B cell (primary cell): ENCODE data around the gene UBAC2. TPM values are rescaled to one million over a fixed set of nuclear protein-coding genes. Genes with fewer than 3 reads are reported as not detected.
A peak's percentile ranks its signal among the peaks of the same experiment; 100 is the strongest.

Experiments
- ATAC-seq: fragments of 200-7000 bp; cut with Tn5 transposase; one replicate; pipeline ENCODE4 v1.10.0; 2021; ENCODE audit warnings: low read depth, mild to moderate bottlenecking, moderate number of reproducible peaks, moderate library complexity
- CTCF ChIA-PET: fragments of 350-600 bp; sonication (Branson Sonifier 250); formaldehyde crosslinking; loops from one replicate; lab custom pipeline; 2021; ENCODE audit warnings: antibody characterized with exemption, inconsistent platforms; lab: Charles Lee
- POLR2A ChIA-PET: fragments of 350-600 bp; sonication (Branson Sonifier 250); formaldehyde crosslinking; loops from one replicate; lab custom pipeline; 2021; ENCODE audit warnings: antibody characterized with exemption; lab: Charles Lee
- DNase-seq: peaks from one replicate; pipeline ENCODE4 v3.0.0; 2013
- H2AFZ ChIP-seq: 2 replicates; pipeline ENCODE4 v1.6.1; 2012; ENCODE audit warnings: mild to moderate bottlenecking, low read depth, low read length; ENCODE audit not compliant: insufficient read depth, poor library complexity, severe bottlenecking
- H3K27ac ChIP-seq, 2 donors: 1 replicate in 1 of 2; 2 replicates in 1 of 2; pipeline ENCODE4 v1.5.1; 2012 to 2013; ENCODE audit warnings: low read length in 2 of 2, mild to moderate bottlenecking in 2 of 2, moderate library complexity in 1 of 2
- H3K27me3 ChIP-seq, 4 experiments: fragments of 200-600 bp in 1 of 4; sonication (generic) in 1 of 4; replicated peaks in 1 of 4; 1 replicate in 2 of 4; 2 replicates in 2 of 4; pipeline versions ENCODE4 v1.6.1 to v1.7.0; 2013 to 2016; ENCODE audit warnings: low read length in 3 of 4, mild to moderate bottlenecking in 2 of 4, mixed read lengths in 1 of 4, moderate library complexity in 1 of 4; ENCODE audit not compliant: insufficient read depth in 4 of 4, control insufficient read depth in 3 of 4; ENCODE audit errors: control extremely low read depth in 1 of 4
- H3K36me3 ChIP-seq, 2 experiments: replicated peaks in 1 of 2; 1 replicate in 1 of 2; 2 replicates in 1 of 2; pipeline versions ENCODE4 v1.6.1 to v1.7.1; 2013; ENCODE audit warnings: low read length in 1 of 2; ENCODE audit not compliant: insufficient read depth in 2 of 2, control insufficient read depth in 1 of 2; ENCODE audit errors: control extremely low read depth in 1 of 2, extremely low read depth in 1 of 2
- H3K4me1 ChIP-seq, 2 donors: fragments of 200-600 bp in 1 of 2; sonication (generic) in 1 of 2; 1 replicate in 1 of 2; 2 replicates in 1 of 2; pipeline versions ENCODE4 v1.5.1 to v1.6.1; 2013 to 2017; ENCODE audit warnings: low read length in 2 of 2; ENCODE audit not compliant: control insufficient read depth in 2 of 2, insufficient read depth in 2 of 2
- H3K4me2 ChIP-seq: replicated peaks from 2 replicates; pipeline ENCODE3; 2012; ENCODE audit warnings: mild to moderate bottlenecking, low read depth, low read length; ENCODE audit not compliant: poor library complexity, severe bottlenecking
- H3K4me3 ChIP-seq, 5 experiments: fragments of 200-600 bp in 1 of 5; sonication (generic) in 1 of 5; 1 replicate in 3 of 5; 2 replicates in 2 of 5; pipeline versions ENCODE4 v1.5.1 to v1.7.0; 2011 to 2016; ENCODE audit warnings: low read length in 4 of 5, mild to moderate bottlenecking in 4 of 5, low read depth in 2 of 5, control low read depth in 1 of 5, moderate library complexity in 1 of 5; ENCODE audit not compliant: insufficient read depth in 1 of 5; ENCODE audit errors: control extremely low read depth in 1 of 5, extremely low read depth in 1 of 5
- H3K79me2 ChIP-seq: fragments of 200-600 bp; sonication (generic); one replicate; pipeline ENCODE4 v1.6.0; 2016; ENCODE audit warnings: low read length; ENCODE audit not compliant: control insufficient read depth, insufficient read depth
- H3K9ac ChIP-seq: fragments of 200-600 bp; sonication (generic); 2 replicates; pipeline ENCODE4 v1.6.1; 2017; ENCODE audit warnings: mild to moderate bottlenecking, low read length, moderate library complexity
- H3K9me3 ChIP-seq, 3 donors: one replicate each; pipeline versions ENCODE4 v1.6.1 to v1.7.1; 2013; ENCODE audit warnings: low read length in 2 of 3; ENCODE audit not compliant: control insufficient read depth in 2 of 3, insufficient read depth in 1 of 3; ENCODE audit errors: control extremely low read depth in 1 of 3
- H4K20me1 ChIP-seq: 2 replicates; pipeline ENCODE4 v1.6.0; 2012; ENCODE audit warnings: mild to moderate bottlenecking, low read length; ENCODE audit not compliant: insufficient read depth, control insufficient read depth, poor library complexity, severe bottlenecking
- H3K27ac Mint-ChIP-seq: one replicate; pipeline ENCODE4 v1.8.0; 2021; ENCODE audit warnings: mixed read lengths
- H3K27me3 Mint-ChIP-seq: one replicate; pipeline ENCODE4 v1.8.0; 2021; ENCODE audit warnings: mixed read lengths
- H3K4me1 Mint-ChIP-seq: one replicate; pipeline ENCODE4 v1.8.0; 2021; ENCODE audit warnings: mixed read lengths
- H3K4me3 Mint-ChIP-seq: one replicate; pipeline ENCODE4 v1.8.0; 2021; ENCODE audit warnings: mixed read lengths
- H3K9me3 Mint-ChIP-seq: one replicate; pipeline ENCODE4 v1.8.0; 2022; ENCODE audit warnings: mixed read lengths; ENCODE audit not compliant: insufficient read depth
- CTCF ChIP-seq: fragments of 200-600 bp; IDR thresholded peaks from one replicate; pipeline ENCODE4 v1.8.0; 2022; ENCODE audit warnings: antibody characterized with exemption, mild to moderate bottlenecking
- EZH2 ChIP-seq: IDR thresholded peaks from 2 replicates; pipeline ENCODE4 v1.6.1; 2012; ENCODE audit warnings: borderline replicate concordance, low read depth, mild to moderate bottlenecking, moderate library complexity, low read length; ENCODE audit not compliant: insufficient read depth, poor library complexity, severe bottlenecking
- WGBS: methylation state at CpG from one replicate; pipeline ENCODE4 v1.1.5; 2013; ENCODE audit warnings: missing lambda C conversion rate; ENCODE audit not compliant: insufficient coverage; 5-methylcytosine and 5-hydroxymethylcytosine counted together
- intact Hi-C: fragments of 100-400 bp; cut with micrococcal nuclease; formaldehyde crosslinking; loops from one replicate; pipeline ENCODE4 v1.10.0; 2022
- polyA plus RNA-seq: library from polyadenylated mRNA; depleted of rRNA; stranded (reverse); fragments of >200 nt; gene quantifications from 2 replicates; pipeline ENCODE4 v1.2.3, GENCODE V29; 2012
- total RNA-seq, 2 donors: library from RNA; stranded (reverse); fragments of 120-200 nt in 1 of 2; gene quantifications; 1 replicate in 1 of 2; 2 replicates in 1 of 2; pipeline versions ENCODE4 v1.2.3 to v1.2.4, GENCODE V29; 2013 to 2022

The UBAC2 gene
- total and polyA plus RNA-seq, 2 donors (not counting 1 experiment from before 2014, with no cell fraction given): 56.3 to 60.8 TPM

DNA sequence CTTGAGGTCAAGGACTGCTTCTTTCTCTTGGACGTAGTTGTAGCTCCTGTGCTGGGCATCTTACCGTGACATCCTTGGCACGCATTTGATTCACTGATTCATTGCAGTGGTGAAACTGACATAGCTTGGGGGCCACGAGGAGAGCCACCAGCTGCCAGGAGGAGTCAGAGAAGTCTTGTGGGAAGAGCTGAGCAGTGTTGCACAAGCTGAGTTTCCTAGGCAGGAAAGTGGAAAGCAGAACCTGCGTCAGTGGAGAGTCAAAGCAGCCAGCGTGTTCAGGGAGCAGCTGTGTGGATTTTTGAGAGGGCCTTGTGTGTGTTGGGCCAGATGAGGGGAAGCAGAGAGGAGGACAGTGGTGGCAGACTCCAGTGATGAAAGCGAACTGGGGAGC is 111.8 kb downstream of the UBAC2 start:
- ChIA-PET POLR2A (interaction anchor here (0.6 to 0.9 kb wide), 2 partner anchors 16 to 111 kb away, joined by 3 read pairs; no protein-coding TSS in a partner anchor), CTCF (interaction anchor here (0.7 to 2.1 kb wide), 6 partner anchors 9 to 124 kb away, joined by 3 to 6 read pairs (median 4); no protein-coding TSS in a partner anchor)
- H3K4me3 ChIP-seq: no peak overlapping the region
- Mint-ChIP-seq H3K27me3 (no peaks in the 10 kb centered on the region), H3K9me3 (no peaks in the 10 kb centered on the region), H3K27ac (peak overlapping the region; percentile 47), H3K4me3 (no peak overlapping the region), H3K4me1 (peaks cover 50% of the 10 kb centered on the region)
- no peak overlapping the region for H3K9ac ChIP-seq
- H3K4me1 ChIP-seq: peaks cover 24 to 35% of the 10 kb centered on the region in 2 donors
- H2AFZ ChIP-seq: no peak overlapping the region
- 54% methylated on average over 7 of the region's 7 CpGs for WGBS
- ATAC-seq: no peak
- peaks cover 79% of the 10 kb centered on the region for H3K79me2 ChIP-seq
- TF ChIP-seq EZH2: no peak
- TF ChIP-seq CTCF: no peak
- H3K27me3 ChIP-seq: no peaks in the 10 kb centered on the region
- intact Hi-C loops: no loop called here
- no peaks in the 10 kb centered on the region for H3K9me3 ChIP-seq
- no peak for DNase-seq
- peaks cover 1 to 31% of the 10 kb centered on the region in 2 experiments for H3K36me3 ChIP-seq
- no peaks in the 10 kb centered on the region for H4K20me1 ChIP-seq
- no peak overlapping the region for H3K27ac ChIP-seq
- H3K4me2 ChIP-seq: no peak overlapping the region

DNA sequence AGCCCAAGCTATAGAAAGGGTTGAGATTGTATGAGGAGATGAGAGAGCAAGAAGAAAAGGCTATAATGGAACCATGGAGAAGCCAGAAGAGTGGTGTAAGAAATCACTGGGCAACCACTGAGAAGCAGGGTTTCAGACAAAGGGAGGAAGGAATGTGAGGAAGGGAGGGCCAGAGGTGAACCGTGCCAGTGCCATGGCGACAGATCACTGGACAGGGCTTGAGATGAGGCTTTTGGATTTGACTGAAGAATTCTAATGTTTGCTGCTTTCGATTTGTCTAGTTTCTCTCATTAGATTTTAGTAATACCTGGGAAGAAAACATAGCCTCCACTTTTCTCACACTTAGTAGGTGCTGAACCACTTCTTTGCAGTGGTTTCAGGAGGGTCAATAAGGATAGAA is 112.8 kb downstream of the UBAC2 start:
- 60% methylated on average over 2 of the region's 3 CpGs for WGBS
- Histone ChIP-seq H4K20me1 (no peaks in the 10 kb centered on the region), H3K9ac (no peak overlapping the region), H3K79me2 (peaks cover 71% of the 10 kb centered on the region), H3K36me3 (peaks cover 1 to 35% of the 10 kb centered on the region in 2 experiments), H3K4me2 (no peak overlapping the region), H2AFZ (no peak overlapping the region), H3K4me3 (no peak overlapping the region), H3K27me3 (no peaks in the 10 kb centered on the region), H3K4me1 (peaks cover 13 to 25% of the 10 kb centered on the region in 2 donors), H3K9me3 (no peaks in the 10 kb centered on the region), H3K27ac (no peak overlapping the region)
- H3K4me3 Mint-ChIP-seq: no peak overlapping the region
- H3K27ac Mint-ChIP-seq: peak overlapping the region; percentile 59
- DNase-seq (no peak), ATAC-seq (no peak)
- H3K9me3 Mint-ChIP-seq: no peaks in the 10 kb centered on the region
- H3K27me3 Mint-ChIP-seq: no peaks in the 10 kb centered on the region
- intact Hi-C loops: no loop called here
- TF ChIP-seq CTCF (no peak), EZH2 (no peak)
- peaks cover 40% of the 10 kb centered on the region for H3K4me1 Mint-ChIP-seq
- ChIA-PET CTCF (interaction anchor here (0.7 to 2.1 kb wide), 3 partner anchors 10 to 123 kb away, joined by 4 to 6 read pairs (median 4); no protein-coding TSS in a partner anchor), POLR2A (no interaction called here)
